Left kidney (tissue), 1 donor: ENCODE data around the gene ZNF829. TPM values are rescaled to one million over a fixed set of nuclear protein-coding genes. Genes with fewer than 3 reads are reported as not detected.

Experiments
- polyA plus RNA-seq: library from polyadenylated mRNA; unstranded; fragments of 120-200 nt; gene quantifications from one replicate; pipeline ENCODE4 v1.2.1, GENCODE V29; 2013; ENCODE audit not compliant: insufficient read length

ZNF829 gene
- polyA plus RNA-seq, 1 donor, result 9.7 TPM

Other genes starting within 250 kb of the ZNF829 start
- 18.1 TPM for gene ZNF461, start 249.5 kb downstream of the ZNF829 start, polyA plus RNA-seq
- gene ZNF567, start 228.7 kb downstream of the ZNF829 start, polyA plus RNA-seq, result 16.8 TPM
- 5.7 TPM for gene ZNF850, start 143.5 kb downstream of the ZNF829 start, polyA plus RNA-seq
- gene ZNF790, start 77.9 kb downstream of the ZNF829 start, polyA plus RNA-seq, result 14.2 TPM
- gene ZNF345, start 65.4 kb downstream of the ZNF829 start, polyA plus RNA-seq, result 22.9 TPM
- 28.0 TPM for gene ZNF568, start within 50 bp of the ZNF829 start, polyA plus RNA-seq
- 22.2 TPM for gene ZNF420, start 162.1 kb upstream of the ZNF829 start, polyA plus RNA-seq